Inflammatory macrophage treated with lipopolysaccharide for 4 hours (primary cell): ENCODE results near the gene NECAB3.
"Not testable (repeated sequence)": the region's sequence is repeated elsewhere in the genome, so short reads cannot be mapped to it uniquely, and the experiment has no call there.

ENCODE experiments used
- DNase-seq: peaks from one replicate; pipeline ENCODE4 v3.0.0-alpha.2; 2020

NECAB3 gene

DNA sequence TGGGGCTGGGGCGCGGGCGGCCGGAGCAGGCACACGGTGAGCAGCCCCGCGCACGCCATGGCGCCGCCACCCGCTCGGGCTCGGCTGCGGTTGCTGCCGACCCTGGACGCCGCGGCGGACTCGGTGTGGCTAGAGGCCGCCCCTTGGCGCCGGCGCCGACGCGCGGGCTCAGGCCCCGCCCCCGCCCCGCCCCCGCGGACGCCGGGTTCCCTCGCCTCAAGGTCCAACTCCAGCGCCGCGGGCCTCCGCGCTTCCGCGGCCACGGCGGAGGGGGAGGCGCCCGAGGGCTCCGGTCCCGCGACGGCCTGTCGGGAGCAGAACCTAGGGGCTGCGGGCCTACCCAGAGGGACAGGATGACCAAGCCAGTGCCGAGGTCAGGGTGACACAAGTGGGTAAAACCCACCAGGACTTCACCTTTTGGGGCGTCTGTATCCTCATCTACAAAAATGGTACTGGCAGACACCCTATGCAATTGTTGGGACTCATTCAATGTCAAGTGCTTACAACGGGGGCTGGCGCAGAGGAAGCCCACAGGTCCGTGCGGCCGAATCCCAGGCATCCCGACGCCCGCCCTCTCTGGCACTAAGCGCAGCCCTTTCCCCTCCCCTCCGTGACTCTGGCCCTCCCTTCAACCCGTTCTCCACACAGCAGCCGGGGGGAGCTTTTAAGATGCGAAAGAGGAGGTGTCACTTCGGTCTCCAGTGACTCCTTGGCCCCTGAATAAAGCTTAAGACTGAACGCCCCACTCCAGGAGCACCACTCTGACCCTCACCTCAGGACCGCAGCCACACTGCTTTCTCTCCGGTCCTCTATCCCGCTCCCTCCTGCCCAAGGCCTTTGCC, at the start of gene NECAB3:
NECAB3 (minus strand) TSS at position 135 of the 842 bp plus-strand sequence; CDS start at position 59, 76 bp downstream.
- peak; percentile 66 for DNase-seq

- no peak for DNase-seq
These were observed 47.3 kb upstream of the NECAB3 start for GRCh38 chr20:33721391-33722140.

DNA sequence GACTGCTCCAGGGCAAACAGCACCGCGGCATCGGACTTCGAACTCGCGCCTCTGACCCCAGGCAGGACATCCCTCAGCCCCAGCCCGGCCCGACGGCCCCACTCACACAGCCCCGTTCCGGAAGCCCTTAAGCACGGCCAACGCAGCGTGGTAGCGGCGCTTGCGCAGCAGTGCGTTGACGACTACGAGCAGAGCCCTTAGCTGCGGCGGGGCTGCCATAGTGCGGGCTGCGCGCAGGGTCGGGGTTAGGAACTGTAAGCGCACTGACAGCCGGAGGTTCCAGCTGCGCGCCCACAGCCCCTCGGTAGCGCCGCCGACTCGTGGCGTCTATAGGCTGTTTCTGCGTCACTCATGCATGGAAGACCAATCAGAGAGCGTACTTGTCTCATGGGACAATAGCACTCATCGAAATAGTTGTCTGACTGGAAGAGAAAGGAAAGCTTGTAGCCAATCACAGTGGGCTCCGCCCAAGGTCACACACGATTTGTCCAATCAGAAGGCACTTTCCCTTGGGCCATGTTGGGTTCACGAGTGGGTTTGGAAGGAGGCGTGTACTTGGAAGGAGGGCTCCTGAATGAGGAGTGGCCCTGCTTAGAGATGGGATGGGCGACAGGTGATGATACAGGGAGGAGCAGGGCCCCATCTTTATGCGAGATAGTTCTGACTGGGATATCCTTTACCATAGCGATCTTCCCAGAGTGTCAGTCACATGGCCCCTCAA, 45.9 kb upstream of the NECAB3 start, which contains the start of gene PXMP4:
PXMP4 (minus strand) TSS at position 322 of the 721 bp plus-strand sequence; CDS start at position 219, 103 bp downstream.
- DNase-seq, result peak; percentile 98

- DNase-seq, result no peak
These were observed 45.2 kb upstream of the NECAB3 start for GRCh38 chr20:33719277-33719988.

- DNase-seq, result no peak
These were observed 42.3 kb upstream of the NECAB3 start for GRCh38 chr20:33716498-33716897.

DNA sequence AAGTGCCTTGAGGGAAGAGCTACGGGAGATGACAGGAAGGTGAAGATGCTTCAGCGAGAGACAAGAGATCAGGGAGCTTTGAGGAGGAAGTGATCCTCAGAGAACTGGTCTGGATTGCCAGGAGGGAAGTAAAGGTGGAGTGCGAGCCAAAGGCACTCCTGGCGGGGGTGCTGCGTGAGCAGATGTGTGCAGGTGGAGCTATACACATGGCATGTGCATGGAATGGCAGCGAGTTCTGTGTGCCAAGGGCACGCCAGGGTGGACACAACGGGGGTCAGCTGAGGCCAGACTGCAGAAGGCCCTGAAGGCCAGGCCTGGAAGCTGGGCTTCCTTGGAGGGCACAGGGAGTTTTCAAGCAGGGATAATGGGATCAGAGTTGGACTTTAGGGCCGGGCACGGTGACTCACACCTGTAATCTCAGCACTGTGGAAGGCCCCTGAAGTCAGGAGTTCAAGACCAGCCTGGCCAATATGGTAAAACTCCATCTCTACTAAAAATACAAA, 39.7 kb upstream of the NECAB3 start:
- DNase-seq, result no peak

GRCh38 chr20:33711446-33711738, 37.2 kb upstream of the NECAB3 start:
- DNase-seq, result no peak

- DNase-seq, result no peak
These were observed 36.6 kb upstream of the NECAB3 start for GRCh38 chr20:33710681-33711445.

- no peak for DNase-seq
These were observed 35.8 kb upstream of the NECAB3 start for GRCh38 chr20:33709905-33710541.

- DNase-seq, result no peak
These were observed 35.2 kb upstream of the NECAB3 start for GRCh38 chr20:33709398-33709797.

DNA sequence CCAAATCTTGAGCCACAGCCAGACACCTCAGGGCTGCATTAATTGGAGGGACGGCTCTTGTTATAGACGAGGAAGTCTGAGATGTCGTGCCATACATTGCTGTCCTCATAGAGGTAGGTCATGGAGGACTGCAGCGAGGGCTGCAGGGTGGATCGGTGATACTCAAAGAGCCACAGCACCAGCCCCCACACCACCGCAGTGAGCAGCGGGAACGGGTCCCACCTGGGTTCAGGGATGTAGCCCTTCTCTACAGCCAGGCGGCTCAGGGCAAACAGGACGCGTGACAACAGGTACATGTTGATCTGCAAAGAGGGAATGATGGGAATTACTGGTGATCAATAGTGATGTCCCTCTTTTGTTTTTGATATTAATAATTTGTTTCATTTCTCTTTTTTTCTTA, 33.4 kb upstream of the NECAB3 start:
- DNase-seq, result no peak

DNA sequence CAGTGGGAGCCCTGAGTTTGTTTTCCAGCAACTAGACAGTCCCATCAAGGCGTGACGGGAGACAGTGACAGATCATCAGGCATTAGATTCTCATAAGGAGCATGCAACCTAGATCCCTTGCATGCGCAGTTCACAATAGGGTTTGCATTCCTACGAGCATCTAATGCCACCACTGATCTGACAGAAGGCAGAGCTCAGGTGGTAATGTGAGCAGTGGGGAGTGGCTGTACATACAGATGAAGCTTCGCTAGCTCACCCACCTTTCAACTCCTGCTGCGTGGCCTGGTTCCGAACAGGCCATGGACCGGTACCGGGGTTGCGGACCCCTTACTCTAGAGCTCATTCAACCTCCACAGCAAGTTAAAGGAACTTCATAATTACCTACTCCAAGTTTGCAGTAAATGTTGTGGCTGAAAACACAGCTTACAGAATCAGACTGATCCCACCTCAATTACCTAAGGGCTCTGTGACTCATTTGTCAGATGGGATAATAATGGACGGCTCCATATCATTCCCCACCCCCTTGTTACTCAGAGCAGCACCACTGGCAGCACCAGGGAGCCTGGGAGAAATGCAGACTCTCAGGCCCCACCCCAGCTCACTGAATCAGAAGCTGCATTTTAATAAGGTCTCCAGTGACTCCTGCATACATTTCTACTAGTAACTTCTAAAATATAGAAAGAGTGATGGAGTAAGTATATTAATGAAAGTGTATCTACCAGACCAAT, 30.1 kb upstream of the NECAB3 start:
- no peak for DNase-seq

- DNase-seq, result no peak
These were observed 29.4 kb upstream of the NECAB3 start for GRCh38 chr20:33703498-33704137.

DNA sequence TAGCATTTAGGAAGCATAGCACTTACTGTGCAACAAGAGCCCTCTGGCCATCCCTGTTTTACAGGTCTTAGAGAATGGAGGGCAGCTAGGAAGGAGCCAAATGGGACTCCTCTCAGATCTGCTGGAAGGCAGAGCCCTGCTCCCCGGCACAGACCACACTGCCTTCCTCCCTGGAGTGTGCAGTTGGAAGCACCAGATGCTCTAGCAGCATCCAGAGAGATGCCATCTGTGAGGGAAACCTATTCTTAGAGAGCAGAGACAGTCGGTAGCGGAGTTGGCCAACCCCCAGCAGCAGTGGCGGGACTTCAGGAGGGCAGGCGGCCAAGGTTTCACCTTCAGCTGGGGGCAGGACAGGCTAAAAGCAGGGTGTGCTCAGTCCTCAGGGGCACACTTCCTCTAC, 28.6 kb upstream of the NECAB3 start:
- no peak for DNase-seq

- DNase-seq, result no peak
These were observed 27.6 kb upstream of the NECAB3 start for GRCh38 chr20:33701629-33702450.

DNA sequence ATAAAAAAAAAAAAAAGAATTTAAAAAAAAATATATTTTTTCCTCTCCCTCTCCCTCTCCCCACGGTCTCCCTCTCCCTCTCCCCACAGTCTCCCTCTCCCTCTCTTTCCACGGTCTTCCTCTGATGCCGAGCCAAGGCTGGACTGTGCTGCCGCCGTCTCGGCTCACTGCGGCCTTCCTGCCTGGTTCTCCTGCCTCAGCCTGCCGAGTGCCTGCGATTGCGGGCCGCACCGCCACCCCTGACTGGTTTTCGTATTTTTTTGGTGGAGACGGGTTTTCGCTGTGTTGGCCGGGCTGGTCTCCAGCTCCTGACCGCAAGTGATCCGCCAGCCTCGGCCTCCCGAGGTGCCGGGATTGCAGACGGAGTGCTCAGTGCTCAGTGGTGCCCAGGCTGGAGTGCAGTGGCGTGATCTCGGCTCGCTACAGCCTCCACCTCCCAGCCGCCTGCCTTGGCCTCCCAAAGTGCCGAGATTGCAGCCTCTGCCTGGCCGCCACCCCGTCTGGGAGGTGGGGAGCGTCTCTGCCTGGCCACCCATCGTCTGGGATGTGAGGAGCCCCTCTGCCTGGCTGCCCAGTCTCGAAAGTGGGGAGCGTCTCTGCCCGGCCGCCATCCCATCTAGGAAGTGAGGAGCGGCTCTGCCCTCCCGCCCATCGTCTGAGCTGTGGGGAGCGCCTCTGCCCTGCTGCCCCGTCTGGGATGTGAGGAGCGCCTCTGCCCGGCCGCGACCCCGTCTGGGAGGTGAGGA, 26.6 kb upstream of the NECAB3 start:
- not testable (repeated sequence) for DNase-seq

DNA sequence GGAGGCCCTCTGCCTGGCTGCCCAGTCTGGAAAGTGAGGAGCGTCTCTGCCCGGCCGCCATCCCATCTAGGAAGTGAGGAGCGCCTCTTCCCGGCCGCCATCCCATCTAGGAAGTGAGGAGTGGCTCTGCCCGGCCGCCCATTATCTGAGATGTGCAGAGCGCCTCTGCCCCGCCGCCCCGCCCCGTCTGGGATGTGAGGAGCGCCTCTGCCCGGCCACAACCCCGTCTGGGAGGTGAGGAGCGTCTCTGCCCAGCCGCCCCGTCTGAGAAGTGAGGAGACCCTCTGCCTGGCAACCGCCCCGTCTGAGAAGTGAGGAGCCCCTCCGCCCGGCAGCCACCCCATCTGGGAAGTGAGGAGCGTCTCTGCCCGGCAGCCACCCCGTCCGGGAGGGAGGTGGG, 24.7 kb upstream of the NECAB3 start:
- DNase-seq, result not testable (repeated sequence)

- DNase-seq, result no peak
These were observed 22.9 kb upstream of the NECAB3 start for GRCh38 chr20:33697129-33697528.
